Panc1 (cell line): ENCODE measurements around the gene PAPSS2.

ENCODE experiments used
- CTCF ChIP-seq: fragments of 450-650 bp; IDR thresholded peaks from 2 replicates; pipeline ENCODE4 v1.5.1; 2017; ENCODE audit warnings: mild to moderate bottlenecking
- POLR2AphosphoS5 ChIP-seq: IDR thresholded peaks from 2 replicates; pipeline ENCODE4 v1.6.1; 2012; ENCODE audit warnings: mild to moderate bottlenecking, low read depth, low read length, moderate library complexity
- REST ChIP-seq, 2 experiments: IDR thresholded peaks; 2 replicates each; pipeline ENCODE4 v1.6.1; 2011 to 2012; ENCODE audit warnings: low read depth in 2 of 2, control low read depth in 1 of 2, low read length in 1 of 2, mild to moderate bottlenecking in 1 of 2, moderate library complexity in 1 of 2; ENCODE audit not compliant: insufficient read depth in 1 of 2
- SIN3A ChIP-seq: IDR thresholded peaks from 2 replicates; pipeline ENCODE4 v1.6.1; 2012; ENCODE audit warnings: low read depth, mild to moderate bottlenecking, low read length, moderate library complexity, borderline replicate concordance; ENCODE audit not compliant: insufficient read depth

- TF ChIP-seq CTCF (no peak), POLR2AphosphoS5 (no peak), REST (IDR thresholded peaks at IDR 0.05; ENCODE audit: insufficient read depth in 1 of 2, low read depth in 2 of 2, low read length in 1 of 2) (no peak), SIN3A (no peak)
Observed at GRCh38 chr10:87760195-87760905, 100.7 kb downstream of the PAPSS2 start.
